Lower leg skin (tissue), 3 donors: ENCODE data around the gene SENP2.

ENCODE experiments used
- POLR2A ChIP-seq, 2 donors: fragments of 450-650 bp; IDR thresholded peaks; one replicate each; pipeline ENCODE4 v1.6.1; 2016 to 2017; ENCODE audit warnings: antibody characterized with exemption in 2 of 2, mild to moderate bottlenecking in 1 of 2, moderate library complexity in 1 of 2
- TF ChIP-seq, protein P1 (sequence below), 3 donors: fragments of 450-650 bp; IDR thresholded peaks; one replicate each; pipeline ENCODE4 v1.5.1; 2016; ENCODE audit warnings: antibody characterized with exemption in 3 of 3, mild to moderate bottlenecking in 3 of 3, moderate library complexity in 2 of 3

DNA sequence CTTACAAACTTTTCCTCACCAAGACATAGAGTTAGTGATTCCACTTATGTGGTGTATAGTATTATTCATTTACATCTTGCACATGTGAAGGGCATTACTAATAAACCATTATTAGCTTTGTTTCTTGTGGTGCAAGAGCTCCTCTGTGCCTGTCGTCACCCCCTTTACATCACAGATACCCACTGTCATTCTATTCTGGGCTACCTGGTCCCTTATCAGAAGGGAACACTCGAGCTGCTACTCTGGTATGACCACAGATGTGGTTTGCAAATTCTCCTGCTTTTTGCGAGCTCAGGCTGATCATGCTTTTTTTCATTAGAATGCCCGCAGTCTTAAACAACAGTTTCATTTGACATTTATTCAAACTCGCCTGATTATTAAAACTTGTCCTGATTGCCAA, 13.9 kb upstream of the SENP2 start:
- TF ChIP-seq, protein P1, sequence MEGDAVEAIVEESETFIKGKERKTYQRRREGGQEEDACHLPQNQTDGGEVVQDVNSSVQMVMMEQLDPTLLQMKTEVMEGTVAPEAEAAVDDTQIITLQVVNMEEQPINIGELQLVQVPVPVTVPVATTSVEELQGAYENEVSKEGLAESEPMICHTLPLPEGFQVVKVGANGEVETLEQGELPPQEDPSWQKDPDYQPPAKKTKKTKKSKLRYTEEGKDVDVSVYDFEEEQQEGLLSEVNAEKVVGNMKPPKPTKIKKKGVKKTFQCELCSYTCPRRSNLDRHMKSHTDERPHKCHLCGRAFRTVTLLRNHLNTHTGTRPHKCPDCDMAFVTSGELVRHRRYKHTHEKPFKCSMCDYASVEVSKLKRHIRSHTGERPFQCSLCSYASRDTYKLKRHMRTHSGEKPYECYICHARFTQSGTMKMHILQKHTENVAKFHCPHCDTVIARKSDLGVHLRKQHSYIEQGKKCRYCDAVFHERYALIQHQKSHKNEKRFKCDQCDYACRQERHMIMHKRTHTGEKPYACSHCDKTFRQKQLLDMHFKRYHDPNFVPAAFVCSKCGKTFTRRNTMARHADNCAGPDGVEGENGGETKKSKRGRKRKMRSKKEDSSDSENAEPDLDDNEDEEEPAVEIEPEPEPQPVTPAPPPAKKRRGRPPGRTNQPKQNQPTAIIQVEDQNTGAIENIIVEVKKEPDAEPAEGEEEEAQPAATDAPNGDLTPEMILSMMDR (IDR thresholded peaks at IDR 0.05) = no peak
- TF ChIP-seq POLR2A (IDR thresholded peaks at IDR 0.05) = no peak
